Measurements from ENCODE around the gene CYP2C18. TPM values are rescaled to one million over a fixed set of nuclear protein-coding genes. Genes with fewer than 3 reads are reported as not detected.
"Not testable (repeated sequence)": the region's sequence is repeated elsewhere in the genome, so short reads cannot be mapped to it uniquely, and the experiment has no call there.

The CYP2C18 gene
- total RNA-seq = under 1 TPM in 1 of 2 donors, not detected in 1; 0.15 TPM
- long read RNA-seq = 0 reads

DNA sequence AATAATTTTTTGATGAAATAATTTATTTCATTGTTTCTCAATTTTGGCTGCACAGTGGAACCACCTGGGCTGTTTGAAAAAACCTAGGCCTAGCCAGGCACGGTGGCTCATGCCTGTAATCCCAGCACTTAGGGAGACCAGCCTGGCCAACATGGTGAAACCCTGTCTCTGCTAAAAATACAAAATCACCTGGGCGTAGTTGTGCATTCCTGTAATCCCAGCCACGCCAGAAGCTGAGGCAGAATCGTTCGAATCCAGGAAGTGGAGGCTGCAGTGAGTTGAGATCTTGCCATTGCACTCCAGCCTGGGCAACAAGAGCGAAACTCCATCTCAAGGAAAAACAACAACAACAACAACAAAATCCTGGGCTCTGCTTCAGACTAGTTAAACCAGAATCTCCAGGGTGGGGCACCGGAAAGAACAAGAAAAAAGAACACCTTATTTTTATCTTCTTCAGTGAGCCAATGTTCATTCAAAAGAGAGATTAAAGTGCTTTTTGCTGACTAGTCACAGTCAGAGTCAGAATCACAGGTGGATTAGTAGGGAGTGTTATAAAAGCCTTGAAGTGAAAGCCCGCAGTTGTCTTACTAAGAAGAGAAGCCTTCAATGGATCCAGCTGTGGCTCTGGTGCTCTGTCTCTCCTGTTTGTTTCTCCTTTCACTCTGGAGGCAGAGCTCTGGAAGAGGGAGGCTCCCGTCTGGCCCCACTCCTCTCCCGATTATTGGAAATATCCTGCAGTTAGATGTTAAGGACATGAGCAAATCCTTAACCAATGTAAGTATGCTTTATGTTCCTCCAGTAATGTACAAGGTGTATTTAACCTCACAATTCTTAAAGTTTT is at the start of gene CYP2C18:
CYP2C18 (plus strand) TSS at position 516 of the 841 bp plus-strand sequence; CDS start at position 607, 91 bp downstream.
- no peak for DNase-seq
- intact Hi-C loops (cut with DNase I) = no loop called here
- ATAC-seq = no peak

DNA sequence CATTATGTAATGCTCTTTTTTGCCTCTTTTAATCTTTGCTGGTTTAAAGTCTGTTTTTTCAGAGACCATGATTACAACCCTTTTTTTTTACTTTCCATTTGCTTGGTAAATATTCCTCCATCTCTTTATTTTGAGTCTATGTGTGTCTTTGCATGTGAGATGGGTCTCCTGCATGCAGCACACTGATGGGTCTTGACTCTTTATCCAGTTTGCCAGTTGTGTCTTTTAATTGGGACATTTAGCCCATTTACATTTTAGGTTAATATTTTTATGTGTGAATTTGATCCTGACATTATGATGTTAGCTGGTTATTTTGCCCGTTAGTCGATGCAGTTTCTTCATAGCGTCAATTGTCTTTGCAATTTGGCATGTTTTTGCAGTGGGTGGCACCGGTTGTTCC is 45.4 kb upstream of the CYP2C18 start:
- DNase-seq; ATAC-seq; intact Hi-C loops (cut with DNase I): not testable (repeated sequence)

DNA sequence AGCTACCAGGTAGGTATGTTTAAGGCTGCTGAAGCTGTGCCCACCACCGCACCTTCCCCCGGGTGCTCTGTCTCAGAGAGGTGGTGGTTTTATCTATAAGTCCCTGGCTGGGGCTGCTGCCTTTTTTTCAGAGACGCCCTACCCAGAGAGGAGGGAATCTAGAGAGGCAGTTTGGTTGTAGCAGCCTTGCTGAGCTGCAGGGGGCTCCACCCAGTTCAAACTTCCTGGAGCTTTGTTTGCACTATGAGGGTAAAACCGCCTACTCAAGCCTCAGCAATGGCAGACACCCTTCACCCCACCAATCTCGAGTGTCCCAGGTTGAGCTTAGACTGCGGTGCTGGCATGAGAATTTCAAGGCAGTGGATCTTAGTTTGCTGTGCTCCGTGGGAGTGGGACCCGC is 43.6 kb upstream of the CYP2C18 start:
- ATAC-seq = no peak
- intact Hi-C loops (cut with DNase I) = no loop called here
- DNase-seq = no peak

DNA sequence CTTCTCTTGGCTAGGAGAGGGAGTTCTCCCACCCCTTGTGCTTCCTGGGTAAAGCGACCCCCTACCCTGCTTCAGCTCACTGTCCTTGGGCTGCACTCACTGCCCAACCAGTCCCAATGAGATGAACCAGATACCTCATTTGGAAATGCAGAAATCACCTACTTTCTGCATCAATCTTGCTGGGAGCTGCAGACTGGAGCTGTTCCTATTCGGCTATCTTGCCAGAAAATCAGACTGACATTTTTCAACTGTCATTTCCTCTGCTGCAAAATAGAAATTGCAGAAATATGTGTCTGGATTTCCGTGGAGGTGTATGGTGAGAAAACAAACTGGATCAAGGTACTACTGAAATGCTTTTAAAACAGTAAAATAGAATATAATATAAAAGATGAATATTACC is 43.0 kb upstream of the CYP2C18 start:
- DNase-seq (no peak), ATAC-seq (no peak)
- intact Hi-C loops (cut with DNase I) = no loop called here

DNA sequence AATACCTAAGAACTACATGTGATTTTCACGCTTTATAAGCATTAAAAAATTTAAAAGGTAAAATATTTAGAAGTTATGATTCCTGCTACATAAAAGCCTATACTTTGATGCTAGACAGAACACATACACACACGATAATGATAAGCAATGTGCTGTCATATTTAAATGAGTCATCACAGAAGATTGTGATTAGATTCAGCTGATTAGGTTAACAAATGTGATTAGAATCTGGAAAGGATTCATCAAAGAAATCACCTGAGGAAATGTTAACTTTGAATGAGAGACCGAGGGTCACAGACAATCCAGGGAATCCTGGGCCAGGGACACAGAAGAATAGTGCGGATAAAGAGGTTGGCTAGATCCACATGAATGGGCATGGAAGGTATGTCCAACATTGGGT is 42.0 kb upstream of the CYP2C18 start:
- ATAC-seq (no peak), DNase-seq (no peak)
- intact Hi-C loops (cut with DNase I) = no loop called here

DNA sequence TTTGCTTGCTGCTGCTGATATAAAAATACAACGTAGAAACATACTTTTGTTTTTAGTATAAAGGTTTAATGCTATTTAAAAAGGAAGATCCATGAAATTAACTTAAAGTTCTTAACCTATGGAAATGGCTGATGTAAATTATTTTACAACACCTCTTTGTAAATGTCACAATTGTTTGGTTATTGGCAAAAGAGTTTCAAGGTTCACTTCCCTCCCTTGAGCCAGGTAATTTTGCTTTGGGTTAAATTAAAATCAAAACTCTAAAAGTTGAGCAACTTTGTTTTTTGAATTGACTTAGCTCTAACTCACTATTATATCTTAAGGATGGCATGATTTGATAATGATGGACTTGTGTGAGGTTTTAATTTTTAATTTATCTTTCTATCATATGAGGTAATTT is 39.2 kb upstream of the CYP2C18 start:
- intact Hi-C loops (cut with DNase I) = no loop called here
- no peak for ATAC-seq
- DNase-seq = no peak

DNA sequence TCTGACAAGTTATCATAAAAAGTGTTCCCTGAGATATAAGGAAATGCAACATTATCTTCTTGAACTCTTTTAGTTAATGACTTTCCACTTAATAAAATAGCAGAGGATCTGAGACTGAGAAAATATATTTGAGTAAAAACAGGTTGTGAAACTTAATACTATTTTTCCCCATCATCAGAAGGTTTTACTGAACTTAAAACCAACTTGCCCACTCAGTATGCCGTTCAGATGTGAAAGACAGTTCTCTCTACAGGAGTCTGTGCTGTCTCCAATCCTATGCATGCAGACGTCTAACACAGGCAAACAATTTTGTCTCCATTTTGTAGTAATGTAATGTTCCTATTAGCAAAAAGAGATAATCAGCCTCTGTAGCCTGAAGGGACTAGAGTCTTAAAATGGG is 38.2 kb upstream of the CYP2C18 start:
- DNase-seq (no peak), ATAC-seq (no peak)
- intact Hi-C loops (cut with DNase I) = no loop called here

DNA sequence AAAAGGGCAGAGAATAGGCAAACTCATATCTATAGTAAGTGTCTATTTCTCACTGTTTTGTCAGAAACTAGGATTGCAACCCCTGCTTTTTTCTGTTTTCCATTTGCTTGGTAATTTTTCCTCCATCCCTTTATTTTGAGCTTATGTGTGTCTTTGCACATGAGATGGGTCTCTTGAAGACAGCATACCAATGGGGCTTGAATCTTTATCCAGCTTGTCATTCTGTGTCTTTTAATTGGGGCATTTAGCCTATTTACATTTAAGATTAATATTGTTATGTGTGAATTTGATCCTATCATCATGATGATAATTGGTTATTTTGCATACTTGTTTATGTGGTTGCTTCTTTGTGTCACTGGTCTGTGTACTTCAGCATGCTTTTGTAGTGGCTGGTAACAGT is 28.3 kb upstream of the CYP2C18 start:
- DNase-seq; ATAC-seq; intact Hi-C loops (cut with DNase I): not testable (repeated sequence)

DNA sequence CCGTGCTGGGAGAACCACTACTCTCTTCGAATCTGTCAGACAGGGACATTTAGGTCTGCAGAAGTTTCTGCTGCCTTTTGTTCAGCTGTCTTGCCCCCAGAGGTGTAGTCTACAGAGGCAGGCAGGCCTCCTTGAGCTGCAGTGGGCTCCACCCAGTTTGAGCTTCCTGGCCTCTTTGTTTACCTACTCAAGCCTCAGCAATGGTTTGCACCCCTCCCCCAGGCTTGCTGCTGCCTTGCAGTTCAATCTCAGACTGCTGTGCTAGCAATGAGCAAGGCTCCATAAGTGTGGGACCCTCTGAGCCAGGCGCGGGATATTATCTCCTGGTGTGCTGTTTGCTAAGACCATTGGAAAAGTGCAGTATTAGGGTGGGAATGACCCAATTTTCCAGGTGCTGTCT is 20.5 kb upstream of the CYP2C18 start:
- ATAC-seq; intact Hi-C loops (cut with DNase I); DNase-seq: not testable (repeated sequence)

DNA sequence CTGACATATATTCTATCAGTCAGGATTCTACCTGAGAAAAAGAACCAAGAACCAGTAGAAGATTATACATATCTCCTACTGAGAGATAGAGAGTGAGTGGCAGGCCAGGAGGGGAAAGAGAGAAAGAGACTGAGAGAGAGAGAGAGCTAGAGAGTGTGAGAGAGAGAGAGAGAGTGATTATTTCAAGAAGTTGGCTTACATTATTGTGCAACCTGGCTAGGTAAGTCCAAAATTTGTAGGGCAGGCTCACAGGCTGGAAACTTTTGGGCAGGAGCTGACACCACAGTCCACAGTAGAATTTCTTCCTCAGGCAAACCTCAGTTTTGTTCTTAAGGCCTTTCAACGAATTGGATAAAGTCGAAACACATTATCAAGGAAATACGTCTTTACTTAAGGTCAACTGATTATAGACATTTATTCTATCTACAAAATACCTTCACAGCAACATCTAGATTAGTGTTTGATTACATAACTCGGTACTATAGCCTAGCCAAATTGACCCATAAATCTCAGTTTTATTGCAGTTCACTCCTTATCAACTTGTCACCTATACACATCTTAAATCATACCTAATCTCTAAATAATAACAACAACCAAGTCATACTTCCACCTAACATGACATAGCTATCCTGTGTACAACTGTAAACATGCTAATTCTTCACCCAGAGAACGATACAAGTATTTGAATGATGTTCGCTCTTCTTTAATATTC is 17.0 kb upstream of the CYP2C18 start:
- no peak for DNase-seq
- intact Hi-C loops (cut with DNase I) = no loop called here
- ATAC-seq = no peak

DNA sequence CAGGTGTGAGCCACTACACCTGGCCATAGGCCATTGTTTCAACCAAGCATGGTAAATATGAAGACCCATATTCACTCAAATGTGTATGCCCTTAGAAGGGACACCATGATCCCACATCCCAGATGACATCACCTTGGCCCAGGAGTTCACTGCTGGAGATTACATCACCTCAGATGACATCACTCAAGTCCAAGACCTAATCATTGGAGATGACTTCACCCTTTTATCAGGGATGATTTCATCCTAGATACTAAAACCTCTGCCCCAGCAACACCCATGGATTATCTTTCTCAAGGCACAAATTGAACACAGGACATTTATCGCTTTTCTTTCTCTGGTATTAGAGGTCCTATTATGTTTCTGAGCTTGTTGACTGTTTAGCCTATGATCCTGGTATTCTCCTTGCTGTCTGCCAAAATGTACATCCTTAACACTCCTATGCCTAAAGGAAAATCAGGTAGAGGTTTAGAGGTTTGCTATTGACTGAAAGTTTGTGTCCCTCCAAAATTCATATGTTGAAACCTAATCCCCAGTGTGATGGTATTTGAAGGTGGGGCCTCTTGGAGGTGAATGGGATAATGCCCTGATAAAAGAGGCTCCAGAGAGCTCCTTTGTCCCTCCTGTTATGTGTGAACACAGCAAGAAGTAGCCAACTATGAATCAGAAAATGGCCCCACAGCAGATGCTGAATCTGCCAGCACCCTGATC is 9.8 kb upstream of the CYP2C18 start:
- ATAC-seq = no peak
- intact Hi-C loops (cut with DNase I) = no loop called here
- DNase-seq = no peak

DNA sequence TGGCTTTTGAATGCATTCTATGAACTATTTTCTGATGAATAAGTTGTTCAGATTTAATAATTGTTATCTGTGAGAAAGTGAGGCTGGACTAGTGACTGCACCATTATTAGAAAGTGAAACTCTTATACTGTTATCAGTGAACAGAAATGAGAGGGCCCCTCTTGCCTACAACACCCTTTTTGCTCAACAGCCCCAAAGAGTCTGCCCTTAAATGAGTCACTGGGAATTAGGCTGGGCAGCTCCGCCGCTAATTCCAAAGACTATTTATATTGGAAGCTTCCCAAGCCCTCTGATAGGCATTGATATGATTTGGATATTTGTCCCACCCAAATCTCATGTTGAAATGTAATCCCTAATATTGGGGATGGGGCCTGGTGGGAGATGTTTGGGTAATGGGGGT is 7.0 kb upstream of the CYP2C18 start:
- DNase-seq = no peak
- no peak for ATAC-seq
- intact Hi-C loops (cut with DNase I) = no loop called here

DNA sequence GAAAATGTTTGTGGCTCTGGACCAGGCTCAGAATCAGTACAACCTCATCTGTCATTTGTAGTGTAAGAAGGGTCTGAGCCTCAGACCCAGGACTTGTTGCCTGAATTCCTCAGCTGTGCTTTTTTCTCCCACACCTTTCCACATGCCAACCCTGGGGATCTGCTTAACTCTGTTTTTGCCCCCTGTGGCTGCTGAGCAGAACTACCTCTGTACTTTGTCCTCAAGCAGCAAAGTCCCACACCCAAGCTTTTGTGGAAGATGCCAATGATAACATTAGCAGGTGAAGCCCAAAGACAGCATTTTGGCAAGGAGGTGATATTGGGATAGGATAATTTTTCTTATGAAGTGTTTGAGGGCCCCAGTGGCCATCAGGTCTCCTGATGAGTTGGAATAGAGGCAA is 5.8 kb upstream of the CYP2C18 start:
- ATAC-seq = no peak
- no peak for DNase-seq
- intact Hi-C loops (cut with DNase I) = no loop called here

DNA sequence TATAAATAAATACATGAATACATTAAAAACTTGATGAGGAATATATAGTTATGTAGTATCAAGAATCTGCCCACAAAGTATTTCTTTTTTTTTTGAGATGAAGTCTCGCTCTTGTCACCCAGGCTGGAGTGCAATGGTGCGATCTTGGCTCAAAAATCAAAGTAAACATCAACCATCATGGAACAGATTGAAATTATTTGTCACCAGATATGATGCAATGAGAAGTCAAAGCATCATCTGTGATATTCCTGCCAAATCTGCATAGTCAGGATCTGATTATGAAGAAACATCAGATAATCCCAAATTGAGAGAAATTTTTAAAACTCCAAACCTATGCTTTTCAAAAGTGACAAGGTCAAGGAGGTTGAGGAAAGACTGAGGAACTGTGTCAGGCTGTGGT is 5.1 kb upstream of the CYP2C18 start:
- DNase-seq (no peak), ATAC-seq (no peak)
- intact Hi-C loops (cut with DNase I) = no loop called here

DNA sequence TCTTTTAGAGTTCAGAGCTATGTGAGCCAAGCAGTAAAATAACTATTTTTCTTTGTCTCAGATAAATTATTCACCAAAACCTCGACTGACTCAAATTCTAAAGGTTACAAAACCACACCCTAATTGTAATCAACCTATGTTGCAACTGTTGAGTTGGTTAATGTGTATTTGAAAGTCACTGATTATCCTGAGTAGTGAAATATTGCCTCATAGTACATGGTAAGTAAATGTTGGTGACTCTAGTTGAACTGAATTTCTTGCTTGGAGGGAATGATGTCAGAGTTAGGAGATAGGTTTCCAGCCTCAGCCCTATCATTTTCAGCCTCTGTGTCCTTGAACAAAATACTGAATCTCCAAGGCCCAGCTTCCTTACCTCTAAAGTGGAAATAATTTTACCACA is 3.0 kb upstream of the CYP2C18 start:
- ATAC-seq = peak in 1 of 2 donors; percentile 79
- DNase-seq = no peak
- intact Hi-C loops (cut with DNase I) = no loop called here

DNA sequence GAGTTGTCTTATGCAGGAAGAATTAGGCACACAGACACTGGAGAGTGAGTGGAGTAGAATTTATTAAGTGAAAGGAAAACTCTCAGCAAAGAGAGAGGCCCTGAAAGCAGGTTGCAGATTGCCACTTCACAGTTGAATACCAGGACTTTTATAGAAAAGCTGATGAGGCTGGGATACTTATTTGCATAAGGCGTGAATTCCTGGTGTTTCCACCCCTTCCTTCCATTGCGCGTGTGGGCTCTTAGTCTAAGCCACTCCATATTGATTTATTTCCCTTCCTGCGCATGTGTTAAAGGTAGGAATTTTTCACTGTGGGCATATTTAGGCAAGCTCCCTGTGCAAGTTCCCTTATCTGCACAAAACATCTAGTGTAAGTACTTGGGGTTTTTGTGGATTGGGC is 893 bp upstream of the CYP2C18 start:
- intact Hi-C loops (cut with DNase I); ATAC-seq; DNase-seq: not testable (repeated sequence)

DNA sequence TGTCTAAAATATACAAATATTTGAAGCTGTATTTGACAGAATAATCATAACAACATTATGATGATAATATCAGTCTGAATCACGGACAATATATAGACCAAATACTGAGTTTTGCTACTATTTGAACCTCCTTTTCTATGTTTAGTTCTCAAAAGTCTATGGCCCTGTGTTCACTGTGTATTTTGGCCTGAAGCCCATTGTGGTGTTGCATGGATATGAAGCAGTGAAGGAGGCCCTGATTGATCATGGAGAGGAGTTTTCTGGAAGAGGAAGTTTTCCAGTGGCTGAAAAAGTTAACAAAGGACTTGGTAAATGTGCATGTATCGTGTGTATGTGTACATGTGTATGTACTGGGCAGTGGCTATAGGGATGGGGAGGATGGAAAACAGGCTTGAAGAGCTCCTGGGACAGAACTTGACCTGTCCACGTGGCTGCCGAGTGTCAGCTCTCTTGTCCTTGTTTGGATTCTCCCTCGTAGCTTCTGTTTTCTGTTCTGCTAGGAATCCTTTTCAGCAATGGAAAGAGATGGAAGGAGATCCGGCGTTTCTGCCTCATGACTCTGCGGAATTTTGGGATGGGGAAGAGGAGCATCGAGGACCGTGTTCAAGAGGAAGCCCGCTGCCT is 4.2 kb downstream of the CYP2C18 start:
- intact Hi-C loops (cut with DNase I) = no loop called here
- DNase-seq (no peak), ATAC-seq (no peak)

DNA sequence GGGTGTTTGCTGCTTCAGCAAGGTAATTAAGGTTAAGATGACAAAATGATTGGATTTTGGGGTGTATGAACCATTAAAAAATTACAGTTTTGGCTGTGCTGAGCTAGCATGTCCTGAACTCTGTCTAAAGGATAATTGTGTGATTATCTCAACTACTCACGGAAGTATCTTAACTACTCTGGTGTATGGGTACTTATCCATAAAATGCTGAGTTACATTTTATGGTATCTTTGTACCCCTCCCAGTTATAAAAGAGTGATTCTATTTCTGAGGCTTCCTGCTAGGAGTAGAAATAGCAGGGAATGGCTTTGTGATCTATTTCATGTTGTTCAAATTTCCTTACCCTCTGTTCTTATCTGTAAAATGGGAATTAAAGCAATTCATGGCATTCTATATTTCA is 22.6 kb downstream of the CYP2C18 start:
- no peak for DNase-seq
- no peak for ATAC-seq
- intact Hi-C loops (cut with DNase I) = no loop called here

DNA sequence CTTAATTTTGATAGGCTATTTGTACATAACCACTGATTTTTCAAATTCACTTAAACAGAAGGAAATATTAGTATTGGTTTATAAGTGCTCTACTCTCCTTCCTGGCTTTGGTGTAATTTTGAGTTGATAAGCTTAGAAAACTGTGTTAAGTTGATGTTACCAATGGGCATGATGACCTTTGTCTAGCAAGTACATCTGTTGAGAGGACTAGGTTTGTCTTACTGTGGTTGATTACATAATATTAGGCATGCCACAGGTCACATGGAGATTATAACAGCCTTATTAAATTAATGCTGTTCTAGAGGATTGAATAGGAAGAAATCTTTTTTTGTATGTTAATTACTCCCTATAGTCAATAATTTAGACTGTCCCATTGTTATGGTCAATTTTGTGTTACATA is 27.0 kb downstream of the CYP2C18 start:
- intact Hi-C loops (cut with DNase I) = no loop called here
- DNase-seq (no peak), ATAC-seq (no peak)

DNA sequence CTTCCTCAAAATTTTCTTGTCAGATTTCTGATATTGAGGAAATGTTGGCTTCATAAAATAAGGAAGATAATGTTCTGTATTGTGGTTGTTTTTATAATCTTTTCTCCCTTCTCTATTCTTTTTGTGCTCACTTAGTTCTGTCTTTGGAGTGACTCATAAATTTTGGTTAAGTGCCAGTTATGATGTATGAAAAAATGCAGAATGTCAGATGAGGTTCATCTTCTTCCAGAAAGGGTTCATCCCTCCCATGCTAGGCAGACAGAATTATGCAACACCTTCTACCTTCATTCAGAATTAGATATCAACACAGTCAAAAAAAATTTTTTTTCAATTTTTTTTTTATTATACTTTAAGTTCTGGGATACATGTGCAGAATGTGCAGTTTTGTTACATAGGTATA is 42.3 kb downstream of the CYP2C18 start:
- intact Hi-C loops (cut with DNase I) = no loop called here
- DNase-seq (no peak), ATAC-seq (peak in 1 of 2 donors; percentile 78)
